Stimulated activated naive CD4-positive, alpha-beta T cell (primary cell): Measurements from ENCODE around the gene CASKIN1.
A peak's percentile ranks its signal among the peaks of the same experiment; 100 is the strongest.
"Not testable (repeated sequence)": the region's sequence is repeated elsewhere in the genome, so short reads cannot be mapped to it uniquely, and the experiment has no call there.

Experiments used
- DNase-seq, 6 experiments: peaks; one replicate each; lab custom pipeline; 2025; lab: John Stamatoyannopoulos, UW

CASKIN1 gene

DNA sequence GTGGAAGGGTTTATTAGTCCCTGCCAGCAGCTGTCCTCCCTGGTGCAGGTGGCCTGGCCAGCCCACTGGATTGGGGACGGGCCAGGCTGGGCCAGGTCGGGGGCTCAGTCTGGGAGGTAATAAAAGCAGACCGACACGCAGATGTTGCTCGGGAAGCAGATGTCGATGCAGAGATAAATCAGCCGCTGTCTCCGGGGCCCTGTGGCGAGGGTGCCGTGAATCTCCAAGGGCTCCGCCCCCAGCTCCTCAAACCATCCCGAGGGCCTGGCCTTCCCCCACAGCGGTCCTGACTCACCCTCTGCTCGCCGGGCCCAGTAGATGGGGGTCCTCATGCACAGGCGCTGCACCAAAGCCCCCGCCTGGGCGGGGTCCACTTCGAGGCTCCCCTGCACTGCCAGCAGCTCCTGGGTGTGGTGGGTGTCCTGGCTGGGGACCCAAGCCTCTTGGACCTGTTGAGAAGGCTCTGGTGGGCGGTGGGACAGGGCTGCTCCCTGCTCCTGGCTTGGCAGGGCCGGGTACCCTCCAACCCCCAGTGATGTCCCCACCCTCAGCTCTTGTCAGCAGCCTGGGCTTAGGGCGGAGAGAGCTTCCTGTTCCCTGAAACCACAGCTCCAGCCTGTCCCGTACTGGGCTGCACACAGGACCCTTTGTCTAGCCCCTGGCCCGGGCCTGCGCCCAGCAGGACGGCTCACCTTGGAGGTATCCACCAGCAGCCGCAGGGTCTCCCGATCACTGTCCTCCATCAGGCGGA lies 13.0 kb upstream of the CASKIN1 start:
- no peak for DNase-seq

DNA sequence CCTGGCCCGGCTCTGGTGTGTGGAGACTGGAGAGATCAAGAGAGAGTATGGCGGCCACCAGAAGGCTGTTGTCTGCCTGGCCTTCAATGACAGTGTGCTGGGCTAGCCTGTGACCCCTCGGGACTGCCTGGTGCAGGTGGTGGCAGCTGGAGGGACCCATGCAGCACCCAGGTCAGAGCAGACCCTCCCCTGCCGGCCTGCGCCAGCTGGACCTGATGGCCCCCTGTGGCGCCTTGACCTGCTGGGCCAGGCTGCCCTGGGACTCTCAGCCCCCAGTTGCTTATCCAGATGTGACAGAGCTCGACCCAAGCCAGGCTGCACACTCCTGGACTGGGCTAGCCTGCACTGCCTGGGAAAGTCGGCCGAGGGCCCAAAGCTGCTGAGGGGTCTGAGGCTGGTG lies 12.4 kb upstream of the CASKIN1 start:
- no peak for DNase-seq

DNA sequence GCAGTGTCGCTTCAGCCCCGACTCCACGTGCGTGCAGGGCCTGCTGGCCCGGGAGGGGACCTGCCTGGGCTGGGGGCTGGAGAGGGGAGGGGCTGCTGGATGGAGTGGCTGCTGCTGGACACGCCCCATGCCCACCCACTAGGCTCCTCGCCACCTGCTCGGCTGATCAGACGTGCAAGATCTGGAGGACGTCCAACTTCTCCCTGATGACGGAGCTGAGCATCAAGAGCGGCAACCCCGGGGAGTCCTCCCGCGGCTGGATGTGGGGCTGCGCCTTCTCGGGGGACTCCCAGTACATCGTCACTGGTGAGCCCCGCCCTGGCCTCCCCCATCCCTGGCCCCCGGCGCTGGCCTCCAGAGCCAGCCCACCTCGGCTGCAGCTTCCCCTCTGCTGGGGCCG lies 11.9 kb upstream of the CASKIN1 start:
- no peak for DNase-seq

GRCh38 chr16:2207872-2208271 lies 11.5 kb upstream of the CASKIN1 start:
- no peak for DNase-seq

DNA sequence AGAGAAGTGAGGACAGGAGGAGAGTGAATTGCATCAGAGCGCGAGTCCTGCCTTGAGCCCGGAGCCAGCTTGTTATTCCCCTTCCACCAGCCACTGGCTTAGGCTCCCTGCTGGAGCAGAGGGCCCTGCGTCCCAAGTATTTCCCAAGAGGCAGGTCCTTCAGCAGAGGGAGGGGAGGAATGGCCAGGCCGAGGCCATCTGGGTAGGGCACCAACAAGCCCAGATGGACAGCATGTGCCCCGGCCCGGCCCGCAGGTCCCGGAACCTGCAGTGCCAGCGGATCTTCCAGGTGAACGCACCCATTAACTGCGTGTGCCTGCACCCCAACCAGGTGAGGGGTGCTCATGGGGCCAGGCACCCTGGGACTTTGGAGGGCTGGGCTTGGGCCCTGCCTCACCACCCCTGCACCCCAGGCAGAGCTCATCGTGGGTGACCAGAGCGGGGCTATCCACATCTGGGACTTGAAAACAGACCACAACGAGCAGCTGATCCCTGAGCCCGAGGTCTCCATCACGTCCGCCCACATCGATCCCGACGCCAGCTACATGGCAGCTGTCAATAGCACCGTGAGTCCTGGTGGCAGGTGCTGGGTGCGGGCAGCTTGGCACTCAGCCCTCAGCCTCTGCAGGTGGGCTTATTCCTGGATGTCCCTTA lies 10.5 kb upstream of the CASKIN1 start:
- DNase-seq = no peak

GRCh38 chr16:2206420-2206779 lies 10.0 kb upstream of the CASKIN1 start:
- DNase-seq = no peak

DNA sequence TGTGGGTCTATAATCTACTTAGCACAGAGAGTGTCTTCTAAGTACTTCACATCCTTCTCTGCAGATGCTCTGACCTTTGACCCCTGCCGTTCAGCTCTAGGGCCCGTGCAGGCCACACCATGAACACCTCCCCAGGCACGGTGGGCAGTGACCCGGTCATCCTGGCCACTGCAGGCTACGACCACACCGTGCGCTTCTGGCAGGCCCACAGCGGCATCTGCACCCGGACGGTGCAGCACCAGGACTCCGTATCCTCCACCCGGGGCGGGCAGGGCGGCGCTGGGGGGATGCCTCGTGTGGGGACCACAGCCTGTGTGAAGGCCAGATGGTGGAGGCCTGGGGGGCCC lies 9.5 kb upstream of the CASKIN1 start:
- DNase-seq = peak in 1 of 6 experiments; percentile 31

- DNase-seq = peak; percentile 89 to 99 (median 95)
These were observed 8.9 kb upstream of the CASKIN1 start, which contains the start of gene MLST8 for GRCh38 chr16:2205104-2205966. Gene MLST8 (plus strand): TSS chr16:2205454. CDS start chr16:2206086, 632 bp downstream.

- no peak for DNase-seq
These were observed 8.2 kb upstream of the CASKIN1 start for GRCh38 chr16:2204416-2205103.

DNA sequence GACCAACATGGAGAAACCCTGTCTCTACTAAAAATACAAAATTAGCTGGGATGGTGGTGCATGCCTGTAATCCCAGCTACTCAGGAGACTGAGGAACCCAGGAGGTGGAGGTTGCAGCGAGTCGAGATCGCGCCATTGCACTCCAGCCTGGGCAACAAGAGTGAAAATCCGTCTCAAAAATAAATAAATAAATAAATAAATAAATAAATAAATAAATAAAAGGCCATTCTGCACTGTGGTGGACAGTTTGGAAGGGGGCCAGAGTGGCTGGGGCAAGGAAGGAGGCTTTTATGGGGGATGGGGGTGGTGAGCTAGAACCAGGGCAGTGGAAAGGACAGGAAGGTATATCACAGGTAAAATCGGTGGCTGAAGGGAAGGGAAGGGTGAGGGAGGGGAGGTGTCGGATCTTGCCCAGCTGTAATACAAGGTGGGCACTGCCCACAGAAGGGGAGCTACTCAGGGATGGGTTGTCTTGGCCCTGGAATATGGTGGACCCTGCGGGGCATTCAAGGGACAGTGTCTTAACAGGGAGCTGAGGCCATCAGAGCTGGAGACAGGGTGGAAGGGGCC lies 6.8 kb upstream of the CASKIN1 start:
- not testable (repeated sequence) for DNase-seq

DNA sequence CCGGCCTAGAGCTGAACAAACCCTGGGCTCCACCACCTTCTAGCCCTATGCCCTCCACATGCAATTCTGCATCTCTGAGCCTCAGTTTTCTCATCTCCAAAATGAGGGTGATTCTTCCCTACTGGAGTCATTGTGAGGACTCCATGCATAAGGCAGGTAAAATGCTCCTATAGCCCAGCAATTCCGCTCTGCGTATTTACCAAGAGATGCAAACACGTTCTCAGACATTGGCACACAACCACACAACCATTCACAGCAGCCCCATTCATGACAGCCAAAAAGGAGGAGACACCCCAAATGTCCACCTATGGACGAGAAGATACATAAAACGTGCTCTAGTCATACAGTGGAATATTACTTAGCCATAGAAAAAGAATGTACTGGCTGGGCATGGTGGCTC lies 3.9 kb upstream of the CASKIN1 start:
- no peak for DNase-seq

- DNase-seq = no peak
These were observed 3.3 kb upstream of the CASKIN1 start for GRCh38 chr16:2199621-2200139.

DNA sequence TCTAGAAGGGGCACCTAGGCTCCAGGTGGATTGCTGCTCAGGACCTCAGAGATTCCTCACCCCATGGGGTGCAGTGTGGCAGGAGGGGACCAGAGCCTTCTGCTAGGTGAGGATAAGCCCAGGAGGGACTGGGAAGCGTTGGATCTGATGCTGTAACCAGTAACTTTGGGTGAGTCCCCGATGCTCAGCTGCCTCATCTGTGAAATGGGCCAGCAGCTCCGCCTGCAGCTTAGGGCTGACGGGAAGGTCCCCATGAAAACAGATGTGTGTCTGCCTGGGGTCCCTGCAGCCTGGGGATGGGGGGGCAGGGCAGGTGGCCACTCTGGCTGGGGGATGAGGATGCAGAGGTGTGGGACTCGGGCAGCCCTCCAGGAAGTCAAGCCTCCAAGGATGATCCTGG lies 2.7 kb upstream of the CASKIN1 start:
- no peak for DNase-seq

DNA sequence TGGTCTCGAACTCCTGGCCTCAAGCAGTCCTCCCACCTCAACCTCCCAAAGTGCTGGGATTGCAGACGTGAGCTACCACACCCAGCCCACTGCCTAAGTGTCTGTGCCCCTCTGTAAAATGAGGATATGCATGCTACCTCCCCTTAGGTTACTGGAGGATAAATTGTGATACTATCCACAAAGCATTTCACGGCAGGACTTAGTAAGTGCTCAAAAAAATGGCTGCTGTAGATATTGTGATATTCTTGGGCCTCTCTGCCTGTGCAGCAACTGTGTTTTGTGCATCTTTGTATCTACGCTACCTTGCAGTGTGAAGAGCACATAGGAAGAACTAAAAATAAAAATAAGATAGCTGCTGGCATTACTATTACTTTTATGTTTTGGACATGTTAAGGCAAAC lies 1.9 kb upstream of the CASKIN1 start:
- no peak for DNase-seq

DNA sequence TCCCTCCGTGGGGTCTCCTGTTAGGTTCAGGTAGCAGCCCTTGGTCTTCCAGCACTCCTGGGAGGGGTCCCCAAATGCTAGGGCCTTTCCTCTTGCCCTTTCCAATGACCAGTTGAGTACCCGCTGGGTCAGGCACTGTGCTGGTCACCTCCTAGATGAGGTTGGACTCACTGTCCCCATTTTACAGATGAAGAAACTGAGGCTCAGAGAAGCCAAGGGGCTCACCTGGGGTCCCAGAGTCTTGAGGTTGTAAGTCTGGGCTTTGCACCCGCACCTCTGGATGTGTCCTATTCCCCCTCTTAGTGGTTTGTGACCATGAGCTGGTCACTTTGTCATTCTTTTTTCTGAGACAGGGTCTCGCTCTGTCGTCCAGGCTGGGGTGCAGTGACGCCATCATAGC lies 1.4 kb upstream of the CASKIN1 start:
- no peak for DNase-seq

GRCh38 chr16:2196981-2197511 lies 641 bp upstream of the CASKIN1 start:
- DNase-seq = no peak

DNA sequence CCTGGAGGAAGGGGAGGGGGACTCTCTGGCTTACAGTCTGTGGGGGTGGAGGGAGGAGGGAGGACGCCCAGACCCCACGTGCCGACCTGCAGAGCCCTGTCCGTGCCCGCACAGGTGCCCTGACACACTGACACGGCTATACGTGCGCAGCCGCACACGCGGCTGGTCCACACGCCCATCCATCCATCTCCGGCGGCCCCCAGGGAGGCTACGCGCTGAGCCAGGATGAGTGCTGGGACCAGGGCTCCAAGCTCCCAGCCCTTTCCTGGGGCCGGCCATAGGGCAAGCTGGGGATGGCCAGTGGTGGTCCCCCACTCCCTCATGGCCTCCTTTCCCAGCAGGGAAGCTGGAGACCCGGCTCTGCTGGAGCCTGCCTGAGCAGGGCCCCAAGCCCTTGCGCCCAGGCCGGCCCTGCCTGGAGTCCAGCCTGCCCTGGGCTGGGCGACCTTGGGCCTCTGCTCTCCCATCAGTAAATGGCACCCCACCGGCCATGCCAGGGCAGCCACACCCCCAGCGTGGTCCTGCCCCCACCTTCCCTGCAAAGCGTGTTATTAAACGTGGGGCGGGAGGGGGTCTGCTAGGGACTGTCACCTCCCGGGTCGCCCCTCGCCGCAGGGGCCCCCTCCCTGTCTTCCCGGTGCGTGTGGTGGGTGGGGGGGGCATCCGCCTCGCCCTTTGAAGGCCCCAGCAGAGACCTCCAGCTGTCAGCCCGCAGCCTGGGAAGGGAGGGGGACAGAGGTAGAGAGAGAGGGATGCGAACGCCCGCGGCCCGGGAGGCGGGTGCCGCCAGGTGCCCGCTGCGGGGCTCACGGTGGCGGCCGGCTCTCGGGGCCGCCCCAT lies 863 bp downstream of the CASKIN1 start:
- peak in 1 of 6 experiments; percentile 39 for DNase-seq

GRCh38 chr16:2194852-2195321 lies 1.5 kb downstream of the CASKIN1 start:
- peak; percentile 28 to 60 (median 34) for DNase-seq

DNA sequence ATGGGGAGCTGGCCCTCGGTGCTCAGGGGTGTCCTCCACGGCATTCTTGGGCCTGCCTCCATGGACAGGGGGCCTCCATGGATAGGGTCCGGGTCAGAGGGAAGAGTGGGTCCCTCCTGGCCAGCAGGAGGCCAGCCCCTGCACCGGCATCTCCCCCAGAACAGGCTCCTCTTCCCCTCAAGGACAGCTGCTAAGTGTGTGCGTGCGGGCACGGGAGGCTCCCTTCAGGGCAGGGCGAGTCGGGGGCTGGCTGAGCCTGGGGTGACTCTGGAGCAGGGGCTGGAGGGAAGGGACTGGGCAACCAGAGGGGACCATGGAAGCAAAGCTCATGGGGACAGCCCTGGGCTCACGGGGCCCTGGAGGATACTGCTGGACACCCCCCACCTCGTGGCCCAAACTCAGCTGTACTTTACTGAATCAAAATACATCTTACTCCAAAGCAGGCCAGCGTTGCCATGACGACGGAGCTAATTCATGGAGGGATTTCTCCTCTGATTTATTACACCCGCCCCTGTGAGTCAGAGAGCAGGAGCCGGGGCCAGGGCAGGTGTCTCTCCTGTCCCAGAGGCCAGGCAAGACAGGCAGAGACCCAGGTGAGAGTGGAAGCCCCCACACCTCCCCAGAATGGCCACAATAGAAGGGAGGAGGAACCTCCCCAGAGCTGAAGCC lies 2.1 kb downstream of the CASKIN1 start:
- DNase-seq = no peak

- DNase-seq = no peak
These were observed 5.0 kb downstream of the CASKIN1 start for GRCh38 chr16:2191446-2191706.
